Brain microvascular endothelial cell (primary cell): ENCODE data around the gene CCNC.
"Not testable (repeated sequence)": the region's sequence is repeated elsewhere in the genome, so short reads cannot be mapped to it uniquely, and the experiment has no call there.

ENCODE experiments used
- DNase-seq: peaks from one replicate; pipeline ENCODE4 v3.0.0-alpha.2; 2020
- H3K27ac ChIP-seq: fragments of 250-450 bp; sonication (Bioruptor Pico); 2 replicates; pipeline ENCODE4 v1.5.1; 2020; ENCODE audit warnings: mild to moderate bottlenecking, moderate library complexity
- H3K27me3 ChIP-seq: fragments of 250-450 bp; sonication (Bioruptor Pico); replicated peaks from 2 replicates; pipeline ENCODE4 v1.5.1; 2020; ENCODE audit warnings: mild to moderate bottlenecking
- H3K36me3 ChIP-seq: fragments of 250-450 bp; sonication (Bioruptor Pico); replicated peaks from 2 replicates; pipeline ENCODE4 v1.5.1; 2020; ENCODE audit warnings: mild to moderate bottlenecking
- H3K4me3 ChIP-seq: 2 replicates; pipeline ENCODE4 v1.5.1; 2011; ENCODE audit warnings: low read depth, mild to moderate bottlenecking, control low read depth, low read length, moderate library complexity
- in situ Hi-C: cut with HindIII; loops from 2 replicates; pipeline ENCODE4 v1.10.0; 2017; ENCODE audit warnings: low sequenced_read_pairs, low pct_ligation_motif_present
- TF ChIP-seq, protein P1 (sequence below): IDR thresholded peaks from 2 replicates; pipeline ENCODE4 v1.5.1; 2011; ENCODE audit warnings: low read depth, mild to moderate bottlenecking, moderate library complexity, low read length, control low read depth, inconsistent platforms; ENCODE audit errors: missing control alignments

The CCNC gene

DNA sequence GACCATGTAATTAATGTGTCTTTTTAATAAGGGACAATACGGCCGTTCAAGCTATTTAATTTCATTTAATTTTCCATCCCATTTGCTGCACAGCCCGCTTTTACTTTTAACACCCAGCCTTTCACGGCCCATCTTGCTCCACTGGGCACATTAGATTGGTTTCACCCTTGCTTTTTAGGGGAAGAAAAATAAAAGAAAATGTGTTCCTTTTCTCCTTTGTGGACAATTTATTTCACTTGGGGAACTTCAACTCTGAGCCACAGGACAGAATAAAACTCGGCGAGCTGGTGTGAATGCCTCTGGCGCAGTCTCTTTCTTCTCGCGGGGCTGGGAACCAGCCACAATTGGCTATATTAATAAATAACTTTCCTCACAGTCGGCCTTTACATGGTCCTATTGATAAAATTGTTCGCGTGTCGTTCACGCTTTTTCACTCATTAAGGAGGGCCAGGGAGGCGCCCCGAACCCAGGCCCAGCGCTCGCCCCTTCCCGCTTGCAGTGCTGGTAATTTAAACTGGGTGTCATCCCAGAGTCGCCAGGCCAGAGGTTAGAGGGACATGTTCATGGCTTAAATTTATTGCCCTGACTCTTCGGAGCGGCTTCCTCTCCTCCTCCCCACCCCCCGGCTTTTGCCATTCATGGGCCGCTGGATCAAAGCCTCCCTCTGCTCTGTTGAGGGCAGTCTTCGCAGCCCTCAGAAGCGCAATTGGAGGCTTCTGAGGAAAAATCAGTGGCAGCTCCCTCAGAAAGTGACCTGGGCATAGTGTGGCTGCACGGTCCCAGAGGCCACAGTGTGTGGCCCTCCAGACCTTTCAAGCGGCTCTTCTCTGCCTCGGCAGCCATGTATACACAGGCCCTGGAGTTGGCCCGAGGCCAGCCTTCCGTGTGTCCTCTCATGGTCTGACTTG lies 36.0 kb upstream of the CCNC start:
- no peak overlapping the region for H3K4me3 ChIP-seq
- in situ Hi-C loops: loop anchor here (25.0 kb wide), 1 partner anchor 858 kb away; the partner anchor contains the start of gene SIM1
- H3K27ac ChIP-seq: no peak overlapping the region
- DNase-seq: no peak
- TF ChIP-seq, protein P1, sequence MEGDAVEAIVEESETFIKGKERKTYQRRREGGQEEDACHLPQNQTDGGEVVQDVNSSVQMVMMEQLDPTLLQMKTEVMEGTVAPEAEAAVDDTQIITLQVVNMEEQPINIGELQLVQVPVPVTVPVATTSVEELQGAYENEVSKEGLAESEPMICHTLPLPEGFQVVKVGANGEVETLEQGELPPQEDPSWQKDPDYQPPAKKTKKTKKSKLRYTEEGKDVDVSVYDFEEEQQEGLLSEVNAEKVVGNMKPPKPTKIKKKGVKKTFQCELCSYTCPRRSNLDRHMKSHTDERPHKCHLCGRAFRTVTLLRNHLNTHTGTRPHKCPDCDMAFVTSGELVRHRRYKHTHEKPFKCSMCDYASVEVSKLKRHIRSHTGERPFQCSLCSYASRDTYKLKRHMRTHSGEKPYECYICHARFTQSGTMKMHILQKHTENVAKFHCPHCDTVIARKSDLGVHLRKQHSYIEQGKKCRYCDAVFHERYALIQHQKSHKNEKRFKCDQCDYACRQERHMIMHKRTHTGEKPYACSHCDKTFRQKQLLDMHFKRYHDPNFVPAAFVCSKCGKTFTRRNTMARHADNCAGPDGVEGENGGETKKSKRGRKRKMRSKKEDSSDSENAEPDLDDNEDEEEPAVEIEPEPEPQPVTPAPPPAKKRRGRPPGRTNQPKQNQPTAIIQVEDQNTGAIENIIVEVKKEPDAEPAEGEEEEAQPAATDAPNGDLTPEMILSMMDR: no peak
- peaks cover 92% of the 10 kb centered on the region for H3K27me3 ChIP-seq
- H3K36me3 ChIP-seq: no peaks in the 10 kb centered on the region

DNA sequence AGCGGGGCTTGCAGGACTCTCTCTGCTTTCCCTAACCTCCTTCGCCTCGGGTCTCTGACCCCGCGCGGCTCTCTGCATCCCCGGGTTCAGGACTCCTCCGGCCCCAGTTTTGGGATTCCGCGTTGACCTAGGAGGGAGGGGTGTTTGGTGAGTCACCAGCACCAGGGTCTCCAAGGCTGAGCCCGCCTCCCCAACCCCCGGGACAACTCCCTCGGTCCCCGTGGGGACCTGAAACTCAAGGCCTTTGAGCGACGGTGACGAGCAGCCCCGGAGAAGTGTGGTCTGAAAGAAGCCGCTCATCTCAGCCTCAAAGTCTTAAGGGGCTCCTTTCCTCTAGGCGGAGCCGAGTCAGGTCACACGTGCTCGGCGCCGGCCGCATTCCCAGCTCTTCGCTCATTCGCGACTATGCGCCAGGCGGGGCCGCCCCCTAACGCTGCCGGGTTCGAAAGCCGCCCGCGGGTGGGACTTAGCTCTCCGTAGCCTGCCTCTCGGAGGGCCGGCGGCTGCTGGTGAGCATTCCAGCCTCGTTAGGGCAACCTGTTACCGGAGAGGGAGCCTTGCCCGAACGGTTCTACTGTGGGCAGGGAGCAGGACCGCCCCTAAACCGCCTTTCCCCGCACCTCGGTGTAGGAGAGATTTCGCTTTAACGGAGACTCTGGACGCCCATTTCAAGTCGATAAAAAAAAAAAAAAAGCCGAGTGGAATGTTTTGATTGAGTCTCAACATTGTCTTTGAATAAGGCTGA lies 35.1 kb upstream of the CCNC start:
- DNase-seq: no peak
- H3K4me3 ChIP-seq: peak overlapping the region; percentile 20
- no peaks in the 10 kb centered on the region for H3K36me3 ChIP-seq
- TF ChIP-seq, protein P1: no peak
- H3K27ac ChIP-seq: no peak overlapping the region
- peaks cover 85% of the 10 kb centered on the region for H3K27me3 ChIP-seq
- in situ Hi-C loops: loop anchor here (25.0 kb wide), 1 partner anchor 859 kb away; the partner anchor contains the start of gene SIM1

DNA sequence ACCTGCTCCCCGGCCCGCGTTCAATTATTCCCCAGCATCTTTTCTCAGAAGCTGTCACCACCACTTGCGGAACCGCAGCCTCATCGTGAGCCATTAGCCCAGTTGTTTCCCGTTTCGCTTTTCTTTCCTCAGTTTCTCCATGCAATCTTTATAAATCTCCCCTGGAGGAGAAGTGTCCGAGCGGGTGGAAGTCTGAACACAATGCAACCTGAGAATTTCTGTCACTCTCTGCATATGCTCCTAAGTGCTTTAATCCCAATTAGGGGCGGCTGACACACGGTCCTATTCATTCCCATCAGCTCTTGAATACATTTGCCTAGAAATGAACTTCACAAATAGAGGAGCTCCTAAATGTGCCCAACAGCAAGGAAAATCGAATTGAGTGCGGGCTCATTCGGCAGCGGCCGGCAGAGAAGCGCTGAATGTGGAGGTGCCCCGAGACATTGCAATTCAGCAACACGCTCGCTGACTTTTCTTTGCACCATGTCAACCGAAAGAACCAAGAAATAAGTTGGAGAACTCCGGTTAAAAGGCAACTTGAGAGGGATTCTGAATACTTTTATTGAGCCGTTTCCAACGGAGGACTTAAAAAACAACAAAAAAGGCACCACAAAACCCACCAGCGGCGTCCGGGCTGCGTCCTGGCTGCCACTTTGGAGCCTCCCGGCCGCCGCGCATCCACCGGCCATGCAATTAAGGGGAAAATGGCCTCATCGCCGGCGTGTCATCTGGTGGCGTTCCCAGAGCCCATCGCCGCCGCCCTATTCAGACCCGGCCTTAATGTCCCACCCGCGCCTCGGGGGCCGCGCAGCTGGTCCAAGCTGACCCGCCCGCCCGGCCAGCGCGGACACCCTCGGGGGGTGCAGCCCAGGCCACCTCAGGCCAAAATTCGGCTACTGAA lies 34.3 kb upstream of the CCNC start:
- Histone ChIP-seq H3K36me3 (no peaks in the 10 kb centered on the region), H3K27me3 (peaks cover 80% of the 10 kb centered on the region), H3K4me3 (no peak overlapping the region), H3K27ac (no peak overlapping the region)
- TF ChIP-seq, protein P1: no peak
- DNase-seq: no peak
- in situ Hi-C loops: loop anchor here (25.0 kb wide), 1 partner anchor 860 kb away; the partner anchor contains the start of gene SIM1

DNA sequence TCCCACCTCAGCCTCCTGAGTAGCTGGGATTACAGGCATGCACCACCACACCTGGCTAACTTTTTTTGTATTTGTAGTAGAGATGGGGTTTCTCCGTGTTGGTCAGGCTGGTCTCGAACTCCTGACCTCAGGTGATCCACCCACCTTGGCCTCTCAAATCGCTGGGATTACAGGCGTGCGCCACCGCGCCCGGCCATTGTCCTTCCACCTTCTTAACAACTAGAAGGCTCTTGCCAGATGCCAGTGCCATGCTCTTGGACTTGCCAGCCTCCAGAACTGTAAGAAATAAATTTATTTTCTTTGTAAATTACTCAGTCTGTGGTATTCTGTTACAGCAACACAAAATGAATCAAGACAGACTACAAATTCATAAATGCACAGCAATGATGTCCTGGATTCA lies 26.2 kb upstream of the CCNC start:
- peaks cover 68% of the 10 kb centered on the region for H3K27me3 ChIP-seq
- H3K36me3 ChIP-seq, DNase-seq, in situ Hi-C loops, H3K27ac ChIP-seq, H3K4me3 ChIP-seq: not testable (repeated sequence)

DNA sequence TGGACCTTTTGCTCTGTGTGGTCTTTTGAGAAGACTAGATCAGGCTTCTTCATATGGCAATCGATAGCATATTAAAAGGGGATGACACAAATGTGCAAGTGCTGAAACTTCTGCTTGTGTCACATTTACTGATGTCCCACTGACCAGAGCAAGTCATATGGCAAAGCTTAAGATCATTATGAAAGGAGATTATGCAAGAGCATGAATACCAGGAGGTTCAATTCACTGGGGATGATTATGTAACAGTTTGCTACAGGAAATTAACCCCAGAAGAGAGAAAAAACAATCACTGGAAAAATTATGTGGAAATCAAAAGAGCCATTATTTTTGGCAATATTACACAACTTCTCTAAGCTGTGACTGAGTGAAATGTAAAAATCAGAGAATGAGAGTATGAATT lies 24.4 kb upstream of the CCNC start:
- no peak overlapping the region for H3K27ac ChIP-seq
- no peak for DNase-seq
- in situ Hi-C loops: no loop called here
- no peak overlapping the region for H3K4me3 ChIP-seq
- TF ChIP-seq, protein P1: no peak
- H3K27me3 ChIP-seq: peaks cover 80% of the 10 kb centered on the region
- H3K36me3 ChIP-seq: no peaks in the 10 kb centered on the region
